KBM-7 (cell line): ENCODE results near the gene SGPP2.

Source experiments
- DNase-seq: peaks from one replicate; pipeline ENCODE4 v3.0.0-alpha.2; 2015
- in situ Hi-C: fragments of 300-500 bp; cut with MboI; formaldehyde crosslinking; loops from 2 replicates; pipeline ENCODE4 v1.14.3; 2020; ENCODE audit warnings: low sequenced_read_pairs, low pct_unique_long_range_greater_than_20kb, mixed read lengths

SGPP2 gene

GRCh38 chr2:222506230-222506935, 82.0 kb downstream of the SGPP2 start:
- in situ Hi-C loops = no loop called here
- DNase-seq = no peak

- no peak for DNase-seq
- in situ Hi-C loops = no loop called here
Observed at GRCh38 chr2:222514901-222515300, 90.6 kb downstream of the SGPP2 start.

GRCh38 chr2:222518570-222519381, 94.4 kb downstream of the SGPP2 start:
- no peak for DNase-seq

GRCh38 chr2:222521099-222521498, 96.8 kb downstream of the SGPP2 start:
- no peak for DNase-seq
- in situ Hi-C loops = no loop called here

More at GRCh38 chr2:222518570-222519381, 94.4 kb downstream of the SGPP2 start:
- in situ Hi-C loops = no loop called here

- DNase-seq = no peak
- in situ Hi-C loops = no loop called here
Observed at GRCh38 chr2:222522082-222522481, 97.7 kb downstream of the SGPP2 start.

- in situ Hi-C loops = no loop called here
- DNase-seq = no peak
Observed at GRCh38 chr2:222523783-222524544, 99.6 kb downstream of the SGPP2 start.

DNA sequence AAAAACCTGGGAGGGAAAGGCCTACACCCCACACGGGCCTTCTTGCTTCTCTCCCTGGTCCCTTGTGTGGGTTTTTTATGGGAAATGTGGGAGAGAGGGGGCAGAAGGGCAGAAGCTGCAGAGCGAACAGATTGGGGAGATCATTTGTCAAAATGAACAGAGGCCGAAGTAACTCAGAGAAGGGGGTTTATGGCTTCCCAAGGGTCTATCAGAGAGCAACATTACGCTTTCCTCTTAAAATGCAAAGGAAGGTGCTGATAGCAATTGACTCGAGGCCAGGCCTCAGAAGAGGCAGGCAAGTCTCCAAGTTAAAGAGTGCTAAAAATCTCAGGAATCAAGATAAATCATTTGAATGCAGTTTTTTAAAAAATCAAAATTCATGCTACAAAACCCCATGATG, 101.5 kb downstream of the SGPP2 start:
- in situ Hi-C loops = no loop called here
- no peak for DNase-seq

DNA sequence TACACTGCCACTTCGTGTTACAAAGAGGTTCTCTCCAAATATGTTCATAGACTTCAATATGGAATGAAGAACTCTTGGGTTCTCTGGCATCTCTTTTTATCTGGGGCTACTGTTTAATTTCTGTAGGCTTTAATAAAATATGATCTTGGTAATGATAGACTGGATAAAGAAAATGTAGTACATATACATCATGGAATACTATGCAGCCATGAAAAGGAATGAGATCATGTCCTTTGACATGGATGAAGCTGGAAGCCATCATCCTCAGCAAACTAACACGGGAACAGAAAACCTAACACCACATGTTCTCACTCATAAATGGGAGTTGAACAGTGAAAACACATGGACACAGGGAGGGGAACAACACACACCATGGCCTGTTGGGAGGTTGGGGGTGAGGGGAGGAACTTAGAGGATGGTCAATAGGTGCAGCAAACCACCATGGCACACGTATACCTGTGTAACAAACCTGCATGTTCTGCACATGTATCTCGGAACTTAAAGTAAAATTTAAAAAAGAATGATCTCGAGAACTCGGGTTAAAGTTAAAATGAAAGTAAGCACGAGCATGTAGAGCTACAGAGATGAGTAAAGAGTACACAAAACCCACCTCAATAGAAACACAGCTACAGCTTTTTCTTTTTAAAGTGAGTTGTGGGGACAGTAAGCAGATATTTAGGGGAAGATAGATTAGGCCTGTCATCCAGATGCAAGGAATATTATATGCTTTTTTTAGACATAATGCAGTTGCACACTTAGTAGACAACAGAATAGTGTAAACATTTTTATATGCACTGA, 102.3 kb downstream of the SGPP2 start:
- in situ Hi-C loops = no loop called here
- DNase-seq = no peak

DNA sequence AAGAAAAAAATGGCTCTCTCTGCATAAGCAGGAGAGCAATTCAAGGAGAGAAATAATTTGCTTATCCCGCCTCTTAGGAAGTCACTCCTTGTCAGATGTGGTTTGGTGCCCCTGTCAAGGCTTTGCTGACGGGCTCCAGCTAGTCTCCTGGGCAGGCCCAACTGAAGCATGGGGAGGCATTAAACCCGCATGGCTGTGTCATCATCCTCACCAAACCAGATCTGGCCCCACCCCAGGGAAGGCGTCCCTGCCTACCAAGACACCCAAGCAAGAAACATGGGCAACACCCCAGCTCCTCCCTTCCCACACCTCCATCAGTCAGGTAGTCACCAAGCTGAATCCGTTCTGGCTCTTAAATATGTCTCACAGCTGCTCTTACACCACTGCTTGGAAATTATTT, 108.0 kb downstream of the SGPP2 start:
- DNase-seq = no peak
- in situ Hi-C loops = no loop called here

- no peak for DNase-seq
- in situ Hi-C loops = no loop called here
Observed at GRCh38 chr2:222535477-222535876, 111.1 kb downstream of the SGPP2 start.

DNA sequence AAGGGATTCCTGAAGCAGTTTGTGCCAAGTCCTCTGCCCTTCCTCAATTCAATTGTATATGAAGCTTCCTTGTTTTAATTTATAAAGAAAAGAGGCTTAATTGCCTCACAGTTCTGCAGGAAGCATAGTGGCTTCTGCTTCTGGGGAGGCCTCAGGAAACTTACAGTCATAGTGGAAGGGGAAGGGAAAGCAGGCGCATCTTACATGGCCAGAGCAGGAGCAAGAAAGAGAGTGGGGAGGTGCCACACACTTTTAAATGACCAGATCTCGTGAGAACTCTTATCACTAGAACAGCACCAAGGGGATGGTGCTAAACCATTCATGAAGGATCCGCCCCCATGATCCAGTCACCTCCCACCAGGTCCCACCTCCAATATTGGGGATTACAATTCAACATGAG, 114.2 kb downstream of the SGPP2 start:
- no peak for DNase-seq
- in situ Hi-C loops = no loop called here

- DNase-seq = no peak
- in situ Hi-C loops = no loop called here
Observed at GRCh38 chr2:222544661-222545060, 120.3 kb downstream of the SGPP2 start.

- in situ Hi-C loops = no loop called here
Observed at GRCh38 chr2:222545823-222546795, 121.8 kb downstream of the SGPP2 start.

DNA sequence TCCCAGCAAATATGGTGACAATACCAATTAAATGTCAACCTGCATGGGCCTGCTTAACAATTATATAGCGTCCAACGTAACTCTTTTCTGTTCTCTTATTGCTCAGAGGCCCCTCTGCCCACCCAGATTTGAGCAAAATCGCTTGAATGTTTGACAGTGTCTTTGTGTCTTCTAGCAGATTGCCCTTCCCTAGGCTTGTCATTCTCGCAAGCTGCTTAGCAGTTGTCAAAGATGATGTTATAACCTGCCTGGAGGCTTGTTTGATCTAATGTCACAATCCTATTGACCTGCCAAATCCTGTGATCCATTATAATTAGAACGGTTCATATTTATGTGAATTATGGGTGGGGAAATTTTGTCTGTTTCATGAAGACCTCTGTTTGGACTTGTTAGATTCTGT, 122.7 kb downstream of the SGPP2 start:
- in situ Hi-C loops = no loop called here
- DNase-seq = no peak

More at GRCh38 chr2:222545823-222546795, 121.8 kb downstream of the SGPP2 start:
- no peak for DNase-seq

GRCh38 chr2:222548992-222549391, 124.6 kb downstream of the SGPP2 start:
- in situ Hi-C loops = no loop called here
- DNase-seq = no peak

GRCh38 chr2:222554517-222554916, 130.2 kb downstream of the SGPP2 start:
- in situ Hi-C loops = loop anchor here (25.0 kb wide), 1 partner anchor 242 kb away; a partner anchor contains a TSS
- no peak for DNase-seq

DNA sequence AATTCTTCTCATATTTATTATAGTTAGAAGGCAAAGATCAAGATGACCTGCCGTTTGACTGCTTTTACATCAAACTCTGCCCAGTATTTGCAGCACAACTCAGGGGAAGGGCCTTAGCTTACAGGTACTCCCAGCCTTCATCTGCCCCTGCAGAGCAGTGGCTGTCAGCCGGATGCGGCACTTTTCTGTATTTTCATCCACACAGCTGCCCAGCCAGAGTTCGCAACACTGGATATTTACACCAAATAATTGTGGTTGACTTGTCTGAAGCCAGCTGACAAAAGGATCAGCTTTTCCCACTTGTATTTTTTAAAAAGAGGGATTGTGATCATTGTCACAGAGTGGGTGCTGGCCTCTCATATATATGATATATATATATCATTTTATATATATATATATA, 136.8 kb downstream of the SGPP2 start:
- in situ Hi-C loops = loop anchor here (25.0 kb wide), 1 partner anchor 249 kb away; a partner anchor contains a TSS
- DNase-seq = no peak
